HG02943 (cell line): ENCODE measurements around the gene MST1R.

Experiments used
- ATAC-seq: cut with Tn5 transposase; IDR thresholded peaks from one replicate; pipeline ENCODE4 v1.9.1; 2021; ENCODE audit warnings: mild to moderate bottlenecking, low read depth, moderate library complexity; ENCODE audit not compliant: unreplicated experiment

MST1R gene

GRCh38 chr3:49879721-49880120 is 24.0 kb downstream of the MST1R start:
- ATAC-seq, result no peak

- no peak for ATAC-seq
Observed at GRCh38 chr3:49878686-49879085, 25.0 kb downstream of the MST1R start.

- no peak for ATAC-seq
Observed at GRCh38 chr3:49877716-49878115, 26.0 kb downstream of the MST1R start.

GRCh38 chr3:49876567-49876966 is 27.1 kb downstream of the MST1R start:
- ATAC-seq, result no peak

GRCh38 chr3:49873623-49874022 is 30.1 kb downstream of the MST1R start:
- no peak for ATAC-seq

GRCh38 chr3:49872801-49873281 is 30.8 kb downstream of the MST1R start:
- no peak for ATAC-seq

- no peak for ATAC-seq
Observed at GRCh38 chr3:49871531-49872153, 32.0 kb downstream of the MST1R start.

GRCh38 chr3:49869525-49870126 is 34.0 kb downstream of the MST1R start, which contains the start of gene CAMKV:
CAMKV (minus strand) TSS chr3:49869906; CDS start chr3:49862388, 7,518 bp downstream.
- no peak for ATAC-seq

GRCh38 chr3:49868862-49869466 is 34.7 kb downstream of the MST1R start:
- no peak for ATAC-seq

GRCh38 chr3:49867871-49868321 is 35.8 kb downstream of the MST1R start:
- ATAC-seq, result no peak

- no peak for ATAC-seq
Observed at GRCh38 chr3:49867400-49867799, 36.3 kb downstream of the MST1R start.

- no peak for ATAC-seq
Observed at GRCh38 chr3:49865198-49865784, 38.4 kb downstream of the MST1R start.

GRCh38 chr3:49864505-49864904 is 39.2 kb downstream of the MST1R start:
- no peak for ATAC-seq

- ATAC-seq, result no peak
Observed at GRCh38 chr3:49859576-49860305, 43.9 kb downstream of the MST1R start.

GRCh38 chr3:49856181-49857005 is 47.3 kb downstream of the MST1R start, which contains the start of gene TRAIP:
TRAIP (minus strand) TSS chr3:49856564; CDS start chr3:49856453, 111 bp downstream.
- peak; percentile 77 for ATAC-seq

- ATAC-seq, result no peak
Observed at GRCh38 chr3:49855662-49856061, 48.0 kb downstream of the MST1R start.

- no peak for ATAC-seq
Observed at GRCh38 chr3:49845694-49846093, 58.0 kb downstream of the MST1R start.

- no peak for ATAC-seq
Observed at GRCh38 chr3:49844464-49845183, 59.0 kb downstream of the MST1R start.
